GM12864 (cell line): ENCODE data around the gene KRT17.
A peak's percentile ranks its signal among the peaks of the same experiment; 100 is the strongest.

Experiments
- DNase-seq: peaks from one replicate; pipeline ENCODE4 v3.0.0-alpha.2; 2011; ENCODE audit warnings: low read depth
- H3K4me3 ChIP-seq: 2 replicates; pipeline ENCODE4 v1.5.1; 2011; ENCODE audit warnings: mild to moderate bottlenecking, low read depth, low read length, control low read depth
- TF ChIP-seq, protein P1 (sequence below): IDR thresholded peaks from 2 replicates; pipeline ENCODE4 v1.5.1; 2011; ENCODE audit warnings: low read depth, mild to moderate bottlenecking, moderate library complexity, low read length, control low read depth, inconsistent platforms; ENCODE audit errors: missing control alignments

KRT17 gene

DNA sequence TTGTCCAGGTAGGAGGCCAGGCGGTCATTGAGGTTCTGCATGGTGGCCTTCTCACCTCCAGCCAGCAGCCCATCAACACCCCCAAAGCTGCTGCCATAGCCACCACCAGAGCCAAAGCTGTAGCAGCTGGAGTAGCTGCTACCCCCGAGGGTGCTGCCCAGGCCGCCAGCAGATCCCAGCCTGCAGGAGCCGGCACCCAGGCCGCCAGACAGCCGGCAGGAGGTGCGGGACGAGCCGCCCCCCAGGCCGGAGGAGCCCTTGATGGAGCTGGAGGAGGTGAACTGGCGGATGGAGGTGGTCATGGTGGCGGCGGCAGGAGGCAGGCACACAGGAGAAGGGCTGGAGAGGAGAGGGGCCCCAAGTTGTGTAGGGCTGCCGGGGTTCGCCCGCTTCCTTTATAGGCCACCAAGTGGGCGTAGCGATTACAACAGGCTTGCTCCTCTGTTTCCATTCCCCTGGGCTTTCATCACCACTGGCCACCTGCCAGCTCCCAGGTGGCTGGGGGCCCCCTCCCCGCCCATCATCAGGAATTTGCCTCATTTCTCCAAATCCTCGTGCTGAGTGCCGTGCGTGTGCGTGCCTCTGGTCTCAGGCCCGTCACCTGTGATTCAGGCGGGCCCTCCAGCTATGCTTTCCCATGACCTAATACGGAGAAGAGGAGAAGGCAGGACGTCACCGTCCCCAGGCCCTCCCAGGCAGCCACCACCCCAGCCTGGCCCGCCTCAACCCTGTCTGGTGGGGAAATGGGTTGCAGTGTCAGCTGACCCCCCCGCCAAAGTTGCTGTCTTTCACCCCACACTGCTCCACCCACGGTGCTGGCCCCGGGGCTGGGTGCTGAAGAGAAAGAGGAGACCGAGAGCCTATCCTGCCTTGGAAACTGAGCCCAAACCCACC is at the start of gene KRT17:
Gene KRT17 (minus strand): TSS at position 368 of the 894 bp plus-strand sequence. CDS start 66 bp downstream, at position 302.
- TF ChIP-seq, protein P1, sequence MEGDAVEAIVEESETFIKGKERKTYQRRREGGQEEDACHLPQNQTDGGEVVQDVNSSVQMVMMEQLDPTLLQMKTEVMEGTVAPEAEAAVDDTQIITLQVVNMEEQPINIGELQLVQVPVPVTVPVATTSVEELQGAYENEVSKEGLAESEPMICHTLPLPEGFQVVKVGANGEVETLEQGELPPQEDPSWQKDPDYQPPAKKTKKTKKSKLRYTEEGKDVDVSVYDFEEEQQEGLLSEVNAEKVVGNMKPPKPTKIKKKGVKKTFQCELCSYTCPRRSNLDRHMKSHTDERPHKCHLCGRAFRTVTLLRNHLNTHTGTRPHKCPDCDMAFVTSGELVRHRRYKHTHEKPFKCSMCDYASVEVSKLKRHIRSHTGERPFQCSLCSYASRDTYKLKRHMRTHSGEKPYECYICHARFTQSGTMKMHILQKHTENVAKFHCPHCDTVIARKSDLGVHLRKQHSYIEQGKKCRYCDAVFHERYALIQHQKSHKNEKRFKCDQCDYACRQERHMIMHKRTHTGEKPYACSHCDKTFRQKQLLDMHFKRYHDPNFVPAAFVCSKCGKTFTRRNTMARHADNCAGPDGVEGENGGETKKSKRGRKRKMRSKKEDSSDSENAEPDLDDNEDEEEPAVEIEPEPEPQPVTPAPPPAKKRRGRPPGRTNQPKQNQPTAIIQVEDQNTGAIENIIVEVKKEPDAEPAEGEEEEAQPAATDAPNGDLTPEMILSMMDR, result no peak
- DNase-seq, result no peak
- no peak within 1 kb of the TSS for H3K4me3 ChIP-seq

DNA sequence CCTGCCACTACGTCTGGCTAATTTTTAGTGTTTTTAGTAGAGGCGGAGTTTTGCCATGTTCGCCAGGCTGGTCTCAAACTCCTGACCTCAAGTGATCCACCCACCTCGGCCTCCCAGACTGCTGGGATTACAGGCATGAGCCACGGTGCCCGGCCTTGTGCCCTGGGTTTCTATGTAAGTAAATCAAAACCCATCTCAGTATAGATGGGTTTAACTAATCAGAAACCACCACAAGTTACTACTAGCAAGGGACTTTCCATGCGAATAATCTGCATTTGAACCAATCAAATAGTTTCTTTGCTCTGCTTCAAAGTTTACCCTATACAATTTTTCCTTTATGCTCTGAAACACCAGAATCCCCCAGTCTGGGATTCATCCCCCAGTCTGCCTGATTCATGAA is 47.8 kb upstream of the KRT17 start:
- DNase-seq, result no peak
- no peak overlapping the region for H3K4me3 ChIP-seq
- TF ChIP-seq, protein P1, result no peak

DNA sequence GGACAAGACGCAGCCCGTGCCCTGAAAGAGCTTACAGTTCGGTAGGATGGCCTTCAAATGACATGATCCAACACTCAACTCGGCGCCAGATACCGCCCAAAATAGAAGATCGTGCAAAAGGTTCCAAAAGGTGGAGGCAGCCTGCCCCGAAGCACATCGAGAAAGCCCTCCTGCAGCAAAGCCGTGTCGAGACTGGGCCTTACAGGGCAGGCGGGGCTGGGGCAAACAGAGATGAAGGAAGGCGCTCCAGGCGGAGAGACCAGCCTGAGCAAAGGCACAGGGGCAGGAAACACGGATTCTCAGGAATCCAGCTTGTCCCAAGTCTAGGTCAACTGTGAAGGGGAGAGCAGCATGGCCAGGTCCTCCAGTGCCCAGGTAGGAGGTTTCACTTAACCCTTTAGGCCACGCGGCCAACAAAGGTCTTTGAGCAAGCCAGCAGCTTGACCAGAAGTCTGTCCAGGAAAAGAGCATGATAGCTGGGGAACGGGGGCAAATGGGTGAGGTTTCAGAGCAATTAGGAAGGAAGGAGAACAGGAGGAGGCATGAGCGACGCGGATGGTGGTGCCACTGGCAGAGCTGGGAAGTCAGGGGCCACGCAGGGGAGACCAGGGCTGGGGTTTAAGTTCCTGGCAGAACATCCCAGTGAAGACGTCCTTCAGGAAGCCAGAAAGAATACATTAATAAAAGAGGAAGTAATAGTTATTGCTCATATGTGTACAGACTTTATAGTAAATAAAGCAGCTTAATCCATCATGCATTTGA is 43.1 kb upstream of the KRT17 start:
- peak overlapping the region; percentile 38 for H3K4me3 ChIP-seq
- no peak for DNase-seq
- TF ChIP-seq, protein P1, result no peak

DNA sequence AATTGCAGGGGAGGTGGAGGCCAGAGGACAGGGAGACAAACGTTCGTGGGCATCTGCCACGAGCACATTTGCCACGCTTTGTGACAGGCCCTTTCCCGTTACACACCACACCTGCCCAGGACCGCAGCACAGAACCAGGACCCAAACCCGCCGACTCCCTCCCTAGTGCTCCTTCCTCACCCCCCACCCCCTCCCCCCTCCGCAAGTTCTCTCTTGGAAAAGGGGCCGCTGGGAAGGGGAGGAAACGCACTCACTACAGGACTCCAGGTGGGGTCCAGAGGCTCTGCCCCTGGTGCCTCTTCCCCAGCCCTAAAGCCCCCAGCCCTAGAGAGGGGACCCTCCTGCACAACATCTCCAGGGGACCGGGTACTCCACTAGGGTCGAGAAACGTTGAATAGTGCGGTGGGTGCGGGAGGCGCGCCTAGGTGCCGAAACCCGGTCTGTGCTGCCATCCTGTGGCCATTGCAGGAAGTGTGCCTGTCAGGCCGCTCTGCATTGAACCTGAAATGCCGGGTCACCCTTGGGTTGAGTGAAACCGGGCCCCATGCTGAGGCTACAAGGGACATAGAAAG is 42.4 kb upstream of the KRT17 start:
- H3K4me3 ChIP-seq, result peak overlapping the region; percentile 38
- DNase-seq, result peak; percentile 60
- TF ChIP-seq, protein P1, result peak; percentile 95

DNA sequence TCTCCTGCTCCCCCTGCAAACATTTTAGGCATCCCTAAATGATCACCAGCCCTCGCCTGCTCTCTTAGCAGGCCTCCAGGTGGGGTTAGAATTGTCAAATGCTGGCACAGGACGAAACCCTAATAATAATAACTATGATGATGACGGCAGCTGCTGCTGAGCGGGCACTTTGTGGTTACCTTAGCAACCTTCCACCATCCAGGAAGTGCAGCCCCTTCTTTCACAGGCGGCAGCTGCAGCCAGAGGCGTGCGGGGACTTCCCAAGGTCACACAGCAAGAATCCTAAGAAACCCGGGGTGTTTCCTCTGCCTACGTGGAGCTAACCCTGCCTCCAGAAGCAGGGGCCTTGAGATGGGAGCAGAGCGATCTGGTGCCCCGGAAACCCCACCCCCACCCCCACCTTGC is 41.9 kb upstream of the KRT17 start:
- peak overlapping the region; percentile 13; the same call in 1 of the 2 replicates for H3K4me3 ChIP-seq
- DNase-seq, result peak; percentile 38
- TF ChIP-seq, protein P1, result no peak

DNA sequence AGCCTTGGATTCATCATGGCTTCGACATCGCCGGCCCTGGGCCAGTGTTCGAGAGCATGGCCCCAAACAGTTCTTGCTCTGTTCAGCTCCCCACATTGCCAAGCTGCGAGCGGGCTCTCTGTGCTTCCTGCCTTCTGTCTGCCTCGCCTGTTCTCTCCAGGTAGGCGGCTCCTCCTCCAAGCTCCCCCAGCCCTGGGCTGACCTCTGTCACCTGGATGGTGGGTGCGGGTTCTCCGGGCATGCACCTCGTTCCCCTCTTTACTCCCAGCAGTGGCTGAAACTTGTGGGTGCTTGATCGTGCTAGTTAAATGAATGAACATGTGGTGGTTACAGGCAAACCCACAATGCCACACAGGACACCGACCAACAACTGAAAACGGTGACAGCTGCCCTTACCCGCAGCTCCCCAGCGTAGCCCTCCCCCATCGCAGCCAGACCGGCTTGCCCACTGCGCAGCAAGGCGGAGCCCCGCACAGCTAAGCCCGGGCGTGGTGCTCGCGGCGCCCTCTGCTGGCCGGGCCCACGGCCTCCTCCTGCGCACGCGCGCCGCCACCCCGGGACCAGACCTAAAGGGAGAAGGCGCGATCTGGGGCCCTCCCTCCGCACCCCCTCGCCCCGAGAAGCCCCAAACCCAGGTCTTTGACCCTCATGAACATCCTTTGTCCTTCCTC is 41.3 kb upstream of the KRT17 start:
- H3K4me3 ChIP-seq, result peak overlapping the region; percentile 53
- DNase-seq, result peak; percentile 53
- TF ChIP-seq, protein P1, result peak; percentile 96
